HCT116 (cell line): ENCODE data around the gene LGI2. TPM values are rescaled to one million over a fixed set of nuclear protein-coding genes. Genes with fewer than 3 reads are reported as not detected.

Experiments used
- ATAC-seq: fragments of 200-7000 bp; cut with Tn5 transposase; 2 replicates; pipeline ENCODE4 v1.9.1; 2020; ENCODE audit warnings: mild to moderate bottlenecking, moderate library complexity
- BruUV-seq: library from RNA; stranded (reverse); fragments of 400-500 nt; replicated peaks from 2 replicates; lab custom pipeline; 2021; lab: Mats Ljungman, UMichigan
- CTCF ChIA-PET: fragments of 300-600 bp; sonication (Branson Sonifier 250); formaldehyde crosslinking; loops from one replicate; lab custom pipeline; 2021; ENCODE audit warnings: antibody characterized with exemption; lab: Charles Lee
- POLR2A ChIA-PET: fragments of 300-600, 350-600 bp; sonication (Branson Sonifier 250); formaldehyde crosslinking; loops from one replicate; lab custom pipeline; 2021; ENCODE audit warnings: antibody characterized with exemption; lab: Charles Lee
- RAD21 ChIA-PET, 2 experiments: fragments of 300-600 bp; sonication (Branson Sonifier 250); formaldehyde crosslinking; loops; one replicate each; lab custom pipeline; 2023; ENCODE audit warnings: low total read pairs in 2 of 2; ENCODE audit not compliant: uncharacterized antibody in 2 of 2, unreplicated experiment in 2 of 2, low non-redundant PET in 1 of 2; lab: Charles Lee
- DNase-seq: peaks from one replicate; pipeline ENCODE4 v3.0.0-alpha.2; 2010; ENCODE audit warnings: low read depth, low spot score
- H2AFZ ChIP-seq: fragments of 200-600 bp; shearing (Covaris generic), sonication (generic); 2 replicates; pipeline ENCODE4 v1.6.1; 2017; ENCODE audit warnings: low read depth, mixed run types, mixed read lengths, antibody characterized with exemption, low read length; ENCODE audit not compliant: poor library complexity, severe bottlenecking
- H3K27ac ChIP-seq: 2 replicates; pipeline ENCODE4 v1.5.1; 2012; ENCODE audit warnings: low read depth, low read length
- H3K27me3 ChIP-seq: fragments of 200-600 bp; sonication (generic); 2 replicates; pipeline ENCODE4 v1.6.1; 2016; ENCODE audit warnings: mixed run types, low read length, mixed read lengths; ENCODE audit not compliant: insufficient read depth
- H3K36me3 ChIP-seq, 2 experiments: fragments of 200-500 bp in 1 of 2; fragments of 200-600 bp in 1 of 2; sonication (Bioruptor generic) in 1 of 2; sonication (generic) in 1 of 2; 2 replicates each; pipeline versions ENCODE4 v1.5.1 to v1.6.1; 2014 to 2016; ENCODE audit warnings: low read length in 2 of 2, inconsistent platforms in 1 of 2, mixed read lengths in 1 of 2, mixed run types in 1 of 2; ENCODE audit not compliant: insufficient read depth in 2 of 2, control insufficient read depth in 1 of 2
- H3K4me1 ChIP-seq, 2 experiments: fragments of 200-600 bp in 1 of 2; sonication (generic) in 1 of 2; 2 replicates each; pipeline versions ENCODE4 v1.5.1 to v1.6.1; 2012 to 2017; ENCODE audit warnings: low read length in 2 of 2, inconsistent platforms in 1 of 2, mild to moderate bottlenecking in 1 of 2, mixed read lengths in 1 of 2, mixed run types in 1 of 2, moderate library complexity in 1 of 2; ENCODE audit not compliant: insufficient read depth in 2 of 2, control insufficient read depth in 1 of 2
- H3K4me2 ChIP-seq: fragments of 200-600 bp; sonication (generic); 2 replicates; pipeline ENCODE4 v1.6.1; 2017; ENCODE audit warnings: mixed run types, low read length, mixed read lengths
- H3K4me3 ChIP-seq, 2 experiments: fragments of 200-600 bp in 1 of 2; sonication (generic) in 1 of 2; replicated peaks in 1 of 2; 2 replicates each; pipeline ENCODE4 v1.5.1; 2011 to 2016; ENCODE audit warnings: low read length in 2 of 2, control low read depth in 1 of 2, low read depth in 1 of 2, mild to moderate bottlenecking in 1 of 2, mixed read lengths in 1 of 2, mixed run types in 1 of 2
- H3K79me2 ChIP-seq: fragments of 200-600 bp; sonication (generic); 2 replicates; pipeline ENCODE4 v1.6.1; 2017; ENCODE audit warnings: mild to moderate bottlenecking, mixed run types, low read length, moderate library complexity, mixed read lengths; ENCODE audit not compliant: insufficient read depth
- H3K9ac ChIP-seq: fragments of 200-600 bp; sonication (generic); 2 replicates; pipeline ENCODE4 v1.6.1; 2016; ENCODE audit warnings: low read length, mixed read lengths
- H3K9me2 ChIP-seq: fragments of 200-600 bp; sonication (generic), shearing (Covaris generic); 2 replicates; pipeline ENCODE4 v1.6.1; 2017; ENCODE audit warnings: mixed run types, mild to moderate bottlenecking, moderate library complexity; ENCODE audit not compliant: insufficient read depth
- H3K9me3 ChIP-seq, 2 experiments: fragments of 200-500 bp in 1 of 2; fragments of 200-600 bp in 1 of 2; sonication (Bioruptor generic) in 1 of 2; sonication (generic) in 1 of 2; 2 replicates each; pipeline ENCODE4 v1.6.1; 2014 to 2017; ENCODE audit warnings: low read length in 2 of 2, mixed read lengths in 2 of 2, inconsistent platforms in 1 of 2, low read depth in 1 of 2, mild to moderate bottlenecking in 1 of 2, mixed run types in 1 of 2, moderate library complexity in 1 of 2; ENCODE audit not compliant: control insufficient read depth in 1 of 2, insufficient read depth in 1 of 2
- H4K20me1 ChIP-seq: fragments of 200-600 bp; sonication (generic), shearing (Covaris generic); 2 replicates; pipeline ENCODE4 v1.6.1; 2017; ENCODE audit warnings: mixed run types, mild to moderate bottlenecking, moderate library complexity; ENCODE audit not compliant: insufficient read depth
- CBX3 ChIP-seq: IDR thresholded peaks from 2 replicates; pipeline ENCODE4 v1.6.1; 2012; ENCODE audit warnings: low read depth
- CEBPB ChIP-seq: IDR thresholded peaks from 2 replicates; pipeline ENCODE4 v1.6.1; 2012; ENCODE audit warnings: low read depth
- ELF1 ChIP-seq: IDR thresholded peaks from 2 replicates; pipeline ENCODE4 v1.6.1; 2012; ENCODE audit warnings: low read depth, borderline replicate concordance
- EZH2phosphoT487 ChIP-seq: fragments of 200-600 bp; IDR thresholded peaks from 2 replicates; pipeline ENCODE4 v1.6.1; 2018; ENCODE audit warnings: antibody characterized with exemption, borderline replicate concordance
- FOSL1 ChIP-seq: IDR thresholded peaks from 2 replicates; pipeline ENCODE4 v1.6.1; 2012; ENCODE audit warnings: low read depth
- JUND ChIP-seq: IDR thresholded peaks from 2 replicates; pipeline ENCODE4 v1.6.1; 2012
- REST ChIP-seq: IDR thresholded peaks from 2 replicates; pipeline ENCODE4 v1.6.1; 2012; ENCODE audit warnings: low read depth
- SP1 ChIP-seq: IDR thresholded peaks from 2 replicates; pipeline ENCODE4 v1.6.1; 2012; ENCODE audit warnings: low read depth
- YY1 ChIP-seq: IDR thresholded peaks from 2 replicates; pipeline ENCODE4 v1.6.1; 2011; ENCODE audit warnings: low read length, low read depth, moderate library complexity, mild to moderate bottlenecking; ENCODE audit not compliant: insufficient replicate concordance; ENCODE audit errors: extremely low read depth
- ZFX ChIP-seq: fragments of 450-650 bp; IDR thresholded peaks from 2 replicates; pipeline ENCODE4 v1.6.1; 2017
- intact Hi-C: fragments of 100-400 bp; cut with micrococcal nuclease; formaldehyde crosslinking; loops from 2 replicates; pipeline ENCODE4 v1.10.0; 2022
- total RNA-seq: library from RNA; stranded (reverse); gene quantifications from one replicate; pipeline ENCODE4 v1.2.1, GENCODE V29; 2021; ENCODE audit not compliant: unreplicated experiment
- TF ChIP-seq, protein P1 (sequence below): IDR thresholded peaks from 2 replicates; pipeline ENCODE4 v1.6.1; 2011; ENCODE audit warnings: mild to moderate bottlenecking, low read length, moderate library complexity; ENCODE audit not compliant: insufficient replicate concordance; ENCODE audit errors: extremely low read depth
- TF ChIP-seq, protein P2 (sequence below), 3 experiments: fragments of 200-600 bp in 1 of 3; sonication (generic) in 1 of 3; IDR thresholded peaks in 2 of 3; conservative IDR thresholded peaks in 1 of 3; 2 replicates each; pipeline ENCODE4 v1.5.1; 2012 to 2017; ENCODE audit warnings: low read depth in 2 of 3, low read length in 2 of 3, antibody characterized with exemption in 1 of 3, borderline replicate concordance in 1 of 3, control low read depth in 1 of 3, mild to moderate bottlenecking in 1 of 3, mixed read lengths in 1 of 3, mixed run types in 1 of 3, moderate library complexity in 1 of 3; ENCODE audit not compliant: insufficient read depth in 1 of 3
- TF ChIP-seq, protein P3 (sequence below): IDR thresholded peaks from 2 replicates; pipeline ENCODE4 v1.6.1; 2012

LGI2 gene
- total RNA-seq, 1 experiment from 2014 or later: not detected

DNA sequence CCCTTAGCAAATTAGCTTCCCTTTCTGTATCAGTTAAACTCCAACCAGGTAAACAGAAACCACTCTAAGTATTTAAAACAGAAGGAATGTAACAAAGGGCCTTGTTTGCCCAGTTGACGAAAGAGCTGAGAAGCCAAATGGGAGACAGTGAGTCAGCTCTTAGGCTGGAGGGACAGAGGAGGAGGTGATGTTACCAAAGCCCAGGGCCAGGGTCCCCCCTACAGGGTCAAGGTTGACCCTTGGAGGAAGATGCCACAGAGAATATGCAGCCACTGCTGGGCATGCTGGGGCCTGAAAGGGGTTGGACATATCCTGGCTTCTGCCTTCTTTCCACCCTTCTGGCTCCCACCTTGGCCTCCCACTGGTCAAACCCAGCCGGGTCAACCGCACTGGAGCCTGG, 38.3 kb upstream of the LGI2 start:
- RAD21 ChIA-PET: no interaction called here
- H3K9ac ChIP-seq: no peak overlapping the region

More for the DNA sequence above, 38.3 kb upstream of the LGI2 start:
- intact Hi-C loops: no loop called here
- Histone ChIP-seq H3K4me2 (no peak overlapping the region), H3K36me3 (no peaks in the 10 kb centered on the region), H3K9me2 (no peaks in the 10 kb centered on the region), H3K4me1 (no peaks in the 10 kb centered on the region), H3K27ac (no peak overlapping the region), H3K9me3 (no peaks in the 10 kb centered on the region)
- POLR2A ChIA-PET: no interaction called here
- TF ChIP-seq YY1: no peak
- no peak for TF ChIP-seq REST
- TF ChIP-seq SP1: no peak
- TF ChIP-seq CEBPB: no peak
- TF ChIP-seq, protein P1, sequence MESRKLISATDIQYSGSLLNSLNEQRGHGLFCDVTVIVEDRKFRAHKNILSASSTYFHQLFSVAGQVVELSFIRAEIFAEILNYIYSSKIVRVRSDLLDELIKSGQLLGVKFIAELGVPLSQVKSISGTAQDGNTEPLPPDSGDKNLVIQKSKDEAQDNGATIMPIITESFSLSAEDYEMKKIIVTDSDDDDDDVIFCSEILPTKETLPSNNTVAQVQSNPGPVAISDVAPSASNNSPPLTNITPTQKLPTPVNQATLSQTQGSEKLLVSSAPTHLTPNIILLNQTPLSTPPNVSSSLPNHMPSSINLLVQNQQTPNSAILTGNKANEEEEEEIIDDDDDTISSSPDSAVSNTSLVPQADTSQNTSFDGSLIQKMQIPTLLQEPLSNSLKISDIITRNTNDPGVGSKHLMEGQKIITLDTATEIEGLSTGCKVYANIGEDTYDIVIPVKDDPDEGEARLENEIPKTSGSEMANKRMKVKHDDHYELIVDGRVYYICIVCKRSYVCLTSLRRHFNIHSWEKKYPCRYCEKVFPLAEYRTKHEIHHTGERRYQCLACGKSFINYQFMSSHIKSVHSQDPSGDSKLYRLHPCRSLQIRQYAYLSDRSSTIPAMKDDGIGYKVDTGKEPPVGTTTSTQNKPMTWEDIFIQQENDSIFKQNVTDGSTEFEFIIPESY: no peak
- TF ChIP-seq FOSL1: no peak
- no peak for TF ChIP-seq EZH2phosphoT487
- TF ChIP-seq ELF1: no peak
- TF ChIP-seq ZFX: no peak
- TF ChIP-seq, protein P2, sequence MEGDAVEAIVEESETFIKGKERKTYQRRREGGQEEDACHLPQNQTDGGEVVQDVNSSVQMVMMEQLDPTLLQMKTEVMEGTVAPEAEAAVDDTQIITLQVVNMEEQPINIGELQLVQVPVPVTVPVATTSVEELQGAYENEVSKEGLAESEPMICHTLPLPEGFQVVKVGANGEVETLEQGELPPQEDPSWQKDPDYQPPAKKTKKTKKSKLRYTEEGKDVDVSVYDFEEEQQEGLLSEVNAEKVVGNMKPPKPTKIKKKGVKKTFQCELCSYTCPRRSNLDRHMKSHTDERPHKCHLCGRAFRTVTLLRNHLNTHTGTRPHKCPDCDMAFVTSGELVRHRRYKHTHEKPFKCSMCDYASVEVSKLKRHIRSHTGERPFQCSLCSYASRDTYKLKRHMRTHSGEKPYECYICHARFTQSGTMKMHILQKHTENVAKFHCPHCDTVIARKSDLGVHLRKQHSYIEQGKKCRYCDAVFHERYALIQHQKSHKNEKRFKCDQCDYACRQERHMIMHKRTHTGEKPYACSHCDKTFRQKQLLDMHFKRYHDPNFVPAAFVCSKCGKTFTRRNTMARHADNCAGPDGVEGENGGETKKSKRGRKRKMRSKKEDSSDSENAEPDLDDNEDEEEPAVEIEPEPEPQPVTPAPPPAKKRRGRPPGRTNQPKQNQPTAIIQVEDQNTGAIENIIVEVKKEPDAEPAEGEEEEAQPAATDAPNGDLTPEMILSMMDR (IDR thresholded peaks at IDR 0.05 in 2 of 3, conservative IDR thresholded peaks at IDR 0.05 in 1 of 3; ENCODE audit: borderline replicate concordance in 1 of 3, insufficient read depth in 1 of 3, low read depth in 2 of 3, low read length in 2 of 3): no peak
- no peak for TF ChIP-seq CBX3
- TF ChIP-seq, protein P3, sequence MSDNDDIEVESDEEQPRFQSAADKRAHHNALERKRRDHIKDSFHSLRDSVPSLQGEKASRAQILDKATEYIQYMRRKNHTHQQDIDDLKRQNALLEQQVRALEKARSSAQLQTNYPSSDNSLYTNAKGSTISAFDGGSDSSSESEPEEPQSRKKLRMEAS: no peak
- TF ChIP-seq JUND: no peak
- TF ChIP-seq, all 23 proteins: peak for 0
- Histone ChIP-seq H3K4me3 (no peak overlapping the region), H3K79me2 (no peaks in the 10 kb centered on the region), H4K20me1 (no peaks in the 10 kb centered on the region; the same call in 1 of the 2 replicates), H2AFZ (no peak overlapping the region), H3K27me3 (peaks cover 4% of the 10 kb centered on the region; the same call in 1 of the 2 replicates)
- CTCF ChIA-PET: interaction anchor here (1.3 kb wide), 1 partner anchor 23 kb away, joined by 3 read pairs; no protein-coding TSS in a partner anchor
- ATAC-seq (no peak), DNase-seq (no peak)
- no TSS peak for BruUV-seq
